Gastrocnemius medialis (tissue), 4 donors: ENCODE results near the gene BNC2. TPM values are rescaled to one million over a fixed set of nuclear protein-coding genes. Genes with fewer than 3 reads are reported as not detected.

Experiments used
- ATAC-seq, 2 donors: fragments of 150-250 bp; one replicate each; pipeline ENCODE4 v1.9.1; 2016
- DNase-seq, 2 donors: peaks; one replicate each; pipeline ENCODE4 v3.0.0-alpha.2; 2019
- H3K27ac ChIP-seq, 4 donors: fragments of 200-600 bp; sonication (generic); 1 replicate in 1 of 4; 2 replicates in 3 of 4; pipeline ENCODE4 v1.5.1; 2016 to 2018; ENCODE audit warnings: mild to moderate bottlenecking in 2 of 4, moderate library complexity in 1 of 4
- H3K27me3 ChIP-seq, 3 donors: fragments of 200-600 bp; sonication (generic) in 2 of 3; 1 replicate in 1 of 3; 2 replicates in 2 of 3; pipeline versions ENCODE4 v1.5.1 to v1.6.0; 2016 to 2019; ENCODE audit warnings: mild to moderate bottlenecking in 1 of 3, moderate library complexity in 1 of 3
- H3K36me3 ChIP-seq, 2 donors: fragments of 200-600 bp; sonication (generic) in 1 of 2; one replicate each; pipeline ENCODE4 v1.5.1; 2017 to 2018
- H3K4me1 ChIP-seq, 2 donors: fragments of 200-600 bp; sonication (generic) in 1 of 2; one replicate each; pipeline ENCODE4 v1.5.1; 2016 to 2017; ENCODE audit warnings: mild to moderate bottlenecking in 2 of 2
- H3K4me3 ChIP-seq, 4 donors: fragments of 200-600 bp; sonication (generic) in 3 of 4; 1 replicate in 1 of 4; 2 replicates in 3 of 4; pipeline ENCODE4 v1.5.1; 2016 to 2019; ENCODE audit warnings: mild to moderate bottlenecking in 2 of 4
- H3K9me3 ChIP-seq, 3 donors: fragments of 200-600 bp; sonication (generic) in 2 of 3; 1 replicate in 1 of 3; 2 replicates in 2 of 3; pipeline ENCODE4 v1.5.1; 2016 to 2019
- POLR2A ChIP-seq, 2 donors: fragments of 450-650 bp; IDR thresholded peaks; one replicate each; pipeline ENCODE4 v1.6.1; 2017; ENCODE audit warnings: antibody characterized with exemption in 2 of 2, mild to moderate bottlenecking in 2 of 2, moderate library complexity in 2 of 2
- in situ Hi-C, 4 donors: fragments of 200-750 bp; cut with MboI; loops; one replicate each; pipeline versions ENCODE4 v1.15.0 to v1.8.0; 2017; ENCODE audit warnings: low sequenced_read_pairs in 4 of 4
- intact Hi-C: fragments of 100-400 bp; cut with DNase I; formaldehyde crosslinking; loops from one replicate; pipeline ENCODE4 v1.15.1; 2023; ENCODE audit warnings: low total_unique reads
- total RNA-seq, 4 donors: library from RNA; depleted of rRNA; stranded (reverse); fragments of >200 nt; gene quantifications; one replicate each; pipeline versions ENCODE4 v1.1.0 to v1.2.3, GENCODE V29; 2016
- TF ChIP-seq, protein P1 (sequence below), 5 experiments: fragments of 450-650 bp in 3 of 5; fragments of 200-600 bp in 2 of 5; sonication (generic) in 2 of 5; IDR thresholded peaks in 4 of 5; conservative IDR thresholded peaks in 1 of 5; 1 replicate in 4 of 5; 2 replicates in 1 of 5; pipeline ENCODE4 v1.5.1; 2016 to 2019; ENCODE audit warnings: antibody characterized with exemption in 5 of 5, mild to moderate bottlenecking in 3 of 5, moderate library complexity in 3 of 5

Gene BNC2
- total RNA-seq, 4 donors from 2014 or later, result 40.9 to 122 (median 68.7) TPM

- intact Hi-C loops (loop anchor here (5.0 to 10.0 kb wide), 7 partner anchors 70 to 530 kb away; partner anchors contain the start of gene CNTLN), in situ Hi-C loops (no loop called here)
- H3K4me1 ChIP-seq, result peaks cover 20 to 28% of the 10 kb centered on the region in 2 donors
- ATAC-seq (no peak), DNase-seq (no peak)
- no peak overlapping the region for H3K4me3 ChIP-seq
- peaks cover 0 to 10% (median 0%) of the 10 kb centered on the region in 3 donors for H3K27me3 ChIP-seq
- TF ChIP-seq POLR2A (IDR thresholded peaks at IDR 0.05), result no peak
- TF ChIP-seq, protein P1, sequence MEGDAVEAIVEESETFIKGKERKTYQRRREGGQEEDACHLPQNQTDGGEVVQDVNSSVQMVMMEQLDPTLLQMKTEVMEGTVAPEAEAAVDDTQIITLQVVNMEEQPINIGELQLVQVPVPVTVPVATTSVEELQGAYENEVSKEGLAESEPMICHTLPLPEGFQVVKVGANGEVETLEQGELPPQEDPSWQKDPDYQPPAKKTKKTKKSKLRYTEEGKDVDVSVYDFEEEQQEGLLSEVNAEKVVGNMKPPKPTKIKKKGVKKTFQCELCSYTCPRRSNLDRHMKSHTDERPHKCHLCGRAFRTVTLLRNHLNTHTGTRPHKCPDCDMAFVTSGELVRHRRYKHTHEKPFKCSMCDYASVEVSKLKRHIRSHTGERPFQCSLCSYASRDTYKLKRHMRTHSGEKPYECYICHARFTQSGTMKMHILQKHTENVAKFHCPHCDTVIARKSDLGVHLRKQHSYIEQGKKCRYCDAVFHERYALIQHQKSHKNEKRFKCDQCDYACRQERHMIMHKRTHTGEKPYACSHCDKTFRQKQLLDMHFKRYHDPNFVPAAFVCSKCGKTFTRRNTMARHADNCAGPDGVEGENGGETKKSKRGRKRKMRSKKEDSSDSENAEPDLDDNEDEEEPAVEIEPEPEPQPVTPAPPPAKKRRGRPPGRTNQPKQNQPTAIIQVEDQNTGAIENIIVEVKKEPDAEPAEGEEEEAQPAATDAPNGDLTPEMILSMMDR (IDR thresholded peaks at IDR 0.05 in 4 of 5, conservative IDR thresholded peaks at IDR 0.05 in 1 of 5), result no peak
- H3K27ac ChIP-seq, result peak overlapping the region in 1 of 4 donors; percentile 3
- H3K36me3 ChIP-seq, result no peaks in the 10 kb centered on the region
- H3K9me3 ChIP-seq, result no peaks in the 10 kb centered on the region
Measured at GRCh38 chr9:16725066-16725465, 145.4 kb downstream of the BNC2 start.

DNA sequence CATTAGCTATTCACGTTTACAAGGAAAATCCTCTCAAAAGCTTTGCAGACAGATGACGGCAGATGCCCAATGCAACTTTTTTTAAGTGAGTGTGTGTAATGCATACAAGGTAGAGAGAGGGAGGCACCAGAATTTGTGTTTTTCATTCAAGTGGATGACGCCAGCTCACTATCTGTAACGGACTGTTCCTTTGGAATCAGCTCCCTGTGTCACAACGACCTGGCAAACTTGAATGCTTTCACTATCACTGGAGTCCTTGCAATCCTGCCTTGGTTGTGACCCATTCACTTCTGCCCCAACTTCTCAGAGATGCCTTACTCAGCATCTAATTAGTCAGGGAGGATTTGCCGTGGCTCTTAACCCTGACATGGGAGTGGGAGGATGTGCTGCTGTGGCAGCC lies 148.5 kb downstream of the BNC2 start:
- TF ChIP-seq, protein P1 (IDR thresholded peaks at IDR 0.05 in 4 of 5, conservative IDR thresholded peaks at IDR 0.05 in 1 of 5), result no peak
- TF ChIP-seq POLR2A (IDR thresholded peaks at IDR 0.05), result peak in 1 of 2 donors; percentile 17
- Histone ChIP-seq H3K4me3 (peak overlapping the region; percentile 23 to 42 (median 32)), H3K9me3 (no peaks in the 10 kb centered on the region), H3K27me3 (no peaks in the 10 kb centered on the region), H3K4me1 (peaks cover 8 to 37% of the 10 kb centered on the region in 2 donors), H3K36me3 (no peaks in the 10 kb centered on the region), H3K27ac (peak overlapping the region; percentile 56 to 72 (median 63))
- intact Hi-C loops (loop anchor here (5.0 to 10.0 kb wide), 5 partner anchors 73 to 527 kb away; partner anchors contain the start of gene CNTLN), in situ Hi-C loops (loop anchor here in 2 of 4 donors (5.0 to 25.0 kb wide), 2 partner anchors 145 to 385 kb away; no protein-coding TSS in a partner anchor)
- DNase-seq (peak; percentile 71 to 83), ATAC-seq (peak; percentile 91 to 95)

DNA sequence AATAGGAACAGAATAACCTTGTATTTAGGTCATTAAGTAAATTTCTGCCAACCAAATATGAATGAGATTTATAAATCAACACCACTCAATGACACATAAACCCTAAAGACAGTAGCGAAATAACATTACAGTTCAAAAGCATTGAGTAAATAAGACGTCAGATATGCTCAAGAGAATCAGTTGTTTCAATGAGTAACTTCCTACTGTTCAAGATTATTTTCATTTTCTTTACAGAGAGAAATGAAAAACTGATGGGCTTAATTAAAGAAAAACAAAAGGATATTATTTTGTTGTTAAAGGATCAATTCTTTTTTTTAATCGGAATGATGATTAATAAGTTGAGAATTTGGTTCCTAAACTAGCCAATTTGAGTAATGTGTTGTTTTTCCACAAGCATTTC lies 150.1 kb downstream of the BNC2 start:
- no peak for ATAC-seq
- TF ChIP-seq, protein P1 (IDR thresholded peaks at IDR 0.05 in 4 of 5, conservative IDR thresholded peaks at IDR 0.05 in 1 of 5), result no peak
- no peak for TF ChIP-seq POLR2A (IDR thresholded peaks at IDR 0.05)

GRCh38 chr9:16719921-16720320 lies 150.5 kb downstream of the BNC2 start:
- Histone ChIP-seq H3K4me3 (no peak overlapping the region), H3K4me1 (peaks cover 8 to 37% of the 10 kb centered on the region in 2 donors), H3K27ac (peak overlapping the region; percentile 9 to 20 (median 14)), H3K9me3 (no peaks in the 10 kb centered on the region), H3K27me3 (no peaks in the 10 kb centered on the region), H3K36me3 (no peaks in the 10 kb centered on the region)
- no peak for TF ChIP-seq POLR2A (IDR thresholded peaks at IDR 0.05)
- TF ChIP-seq, protein P1 (IDR thresholded peaks at IDR 0.05 in 4 of 5, conservative IDR thresholded peaks at IDR 0.05 in 1 of 5), result no peak
- intact Hi-C loops, result loop anchor here (5.0 to 10.0 kb wide), 6 partner anchors 75 to 525 kb away; partner anchors contain the start of gene CNTLN
- ATAC-seq, result no peak
- no peak for DNase-seq
- in situ Hi-C loops, result loop anchor here in 2 of 4 donors (5.0 to 25.0 kb wide), 2 partner anchors 147 to 383 kb away; no protein-coding TSS in a partner anchor

More for the DNA sequence above, 150.1 kb downstream of the BNC2 start:
- Histone ChIP-seq H3K9me3 (no peaks in the 10 kb centered on the region), H3K27ac (peak overlapping the region in 2 of 4 donors; percentile 11 to 20), H3K36me3 (no peaks in the 10 kb centered on the region), H3K27me3 (no peaks in the 10 kb centered on the region), H3K4me1 (peaks cover 8 to 37% of the 10 kb centered on the region in 2 donors), H3K4me3 (no peak overlapping the region)
- no peak for DNase-seq
- in situ Hi-C loops (loop anchor here in 2 of 4 donors (5.0 to 25.0 kb wide), 2 partner anchors 147 to 383 kb away; no protein-coding TSS in a partner anchor), intact Hi-C loops (loop anchor here (5.0 to 10.0 kb wide), 5 partner anchors 74 to 526 kb away; partner anchors contain the start of gene CNTLN)
